HCT116 (cell line): ENCODE data around the gene LDLR.

Experiments
- EZH2phosphoT487 ChIP-seq: fragments of 200-600 bp; IDR thresholded peaks from 2 replicates; pipeline ENCODE4 v1.6.1; 2018; ENCODE audit warnings: antibody characterized with exemption, borderline replicate concordance
- POLR2A ChIP-seq: IDR thresholded peaks from 2 replicates; pipeline ENCODE4 v1.7.0; 2011; ENCODE audit warnings: borderline replicate concordance; ENCODE audit not compliant: insufficient read depth, insufficient read length; ENCODE audit errors: extremely low read depth
- RAD21 ChIP-seq: IDR thresholded peaks from 2 replicates; pipeline ENCODE4 v1.6.1; 2012; ENCODE audit warnings: low read depth, mild to moderate bottlenecking
- TF ChIP-seq, protein P1 (sequence below), 3 experiments: fragments of 200-600 bp in 1 of 3; sonication (generic) in 1 of 3; IDR thresholded peaks in 2 of 3; conservative IDR thresholded peaks in 1 of 3; 2 replicates each; pipeline ENCODE4 v1.5.1; 2012 to 2017; ENCODE audit warnings: low read depth in 2 of 3, low read length in 2 of 3, antibody characterized with exemption in 1 of 3, borderline replicate concordance in 1 of 3, control low read depth in 1 of 3, mild to moderate bottlenecking in 1 of 3, mixed read lengths in 1 of 3, mixed run types in 1 of 3, moderate library complexity in 1 of 3; ENCODE audit not compliant: insufficient read depth in 1 of 3

DNA sequence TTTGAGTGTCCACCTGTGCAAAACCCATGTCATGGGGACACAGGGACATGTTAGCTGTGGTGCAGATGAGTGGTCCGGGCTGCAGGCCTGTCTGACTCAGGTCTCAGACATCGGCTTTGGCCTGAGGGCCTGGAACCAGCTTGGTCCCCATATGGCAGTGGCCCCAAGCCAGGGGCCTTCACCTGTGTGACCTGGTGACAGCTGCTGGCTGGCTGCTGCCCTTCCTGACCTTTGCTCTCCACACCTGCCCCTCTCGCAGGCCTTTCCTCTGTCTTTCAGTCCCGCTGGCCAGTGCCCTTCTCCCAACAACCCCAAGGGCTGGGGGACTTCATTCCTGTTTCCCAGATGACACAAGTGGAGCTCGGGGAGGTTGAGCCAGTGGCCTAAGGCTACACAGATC lies 22.9 kb upstream of the LDLR start:
- TF ChIP-seq, protein P1, sequence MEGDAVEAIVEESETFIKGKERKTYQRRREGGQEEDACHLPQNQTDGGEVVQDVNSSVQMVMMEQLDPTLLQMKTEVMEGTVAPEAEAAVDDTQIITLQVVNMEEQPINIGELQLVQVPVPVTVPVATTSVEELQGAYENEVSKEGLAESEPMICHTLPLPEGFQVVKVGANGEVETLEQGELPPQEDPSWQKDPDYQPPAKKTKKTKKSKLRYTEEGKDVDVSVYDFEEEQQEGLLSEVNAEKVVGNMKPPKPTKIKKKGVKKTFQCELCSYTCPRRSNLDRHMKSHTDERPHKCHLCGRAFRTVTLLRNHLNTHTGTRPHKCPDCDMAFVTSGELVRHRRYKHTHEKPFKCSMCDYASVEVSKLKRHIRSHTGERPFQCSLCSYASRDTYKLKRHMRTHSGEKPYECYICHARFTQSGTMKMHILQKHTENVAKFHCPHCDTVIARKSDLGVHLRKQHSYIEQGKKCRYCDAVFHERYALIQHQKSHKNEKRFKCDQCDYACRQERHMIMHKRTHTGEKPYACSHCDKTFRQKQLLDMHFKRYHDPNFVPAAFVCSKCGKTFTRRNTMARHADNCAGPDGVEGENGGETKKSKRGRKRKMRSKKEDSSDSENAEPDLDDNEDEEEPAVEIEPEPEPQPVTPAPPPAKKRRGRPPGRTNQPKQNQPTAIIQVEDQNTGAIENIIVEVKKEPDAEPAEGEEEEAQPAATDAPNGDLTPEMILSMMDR (IDR thresholded peaks at IDR 0.05 in 2 of 3, conservative IDR thresholded peaks at IDR 0.05 in 1 of 3; ENCODE audit: borderline replicate concordance in 1 of 3, insufficient read depth in 1 of 3, low read depth in 2 of 3, low read length in 2 of 3): no peak
- TF ChIP-seq POLR2A (no peak), RAD21 (no peak), EZH2phosphoT487 (no peak)
